IMR-90 (cell line): ENCODE results near the gene GALNT7. TPM values are rescaled to one million over a fixed set of nuclear protein-coding genes. Genes with fewer than 3 reads are reported as not detected.

ENCODE experiments used
- ATAC-seq: fragments of 200-7000 bp; cut with Tn5 transposase; 2 replicates; pipeline ENCODE4 v1.9.1; 2020; ENCODE audit warnings: low read depth, mild to moderate bottlenecking, moderate library complexity
- BruUV-seq: library from RNA; stranded (reverse); fragments of 400-500 nt; replicated peaks from 2 replicates; lab custom pipeline; 2021; lab: Mats Ljungman, UMichigan
- CTCF ChIA-PET: fragments of 300-600 bp; formaldehyde crosslinking; extraction: SDS; loops from one replicate; lab custom pipeline; 2021; ENCODE audit warnings: antibody characterized with exemption; lab: Yijun Ruan, JAX
- POLR2A ChIA-PET: fragments of 300-600 bp; sonication (Branson Sonifier 250); formaldehyde crosslinking; loops from one replicate; lab custom pipeline; 2022; ENCODE audit warnings: antibody characterized with exemption; ENCODE audit not compliant: unreplicated experiment; lab: Charles Lee
- DNase-seq: peaks from one replicate; pipeline ENCODE4 v3.0.0; 2013
- H2AFZ ChIP-seq: replicated peaks from 2 replicates; pipeline ENCODE3; 2013; ENCODE audit warnings: low read length, mild to moderate bottlenecking; ENCODE audit not compliant: poor library complexity
- H2AK5ac ChIP-seq: 2 replicates; pipeline ENCODE4 v1.6.1; 2013; ENCODE audit warnings: low read depth, low read length, inconsistent platforms
- H2AK9ac ChIP-seq: replicated peaks from 2 replicates; pipeline ENCODE3; 2013; ENCODE audit warnings: mild to moderate bottlenecking, low read depth, low read length, moderate library complexity; ENCODE audit not compliant: poor library complexity
- H2BK120ac ChIP-seq: 2 replicates; pipeline ENCODE4 v1.6.1; 2013; ENCODE audit warnings: low read depth, low read length, inconsistent platforms
- H2BK15ac ChIP-seq: 3 replicates; pipeline ENCODE4 v1.6.1; 2013; ENCODE audit warnings: low read depth, low read length, inconsistent platforms
- H2BK20ac ChIP-seq: 2 replicates; pipeline ENCODE4 v1.6.1; 2013; ENCODE audit warnings: low read depth, mild to moderate bottlenecking, inconsistent platforms, low read length, moderate library complexity
- H2BK5ac ChIP-seq: 2 replicates; pipeline ENCODE4 v1.6.1; 2013; ENCODE audit warnings: mild to moderate bottlenecking, low read depth, low read length, inconsistent platforms; ENCODE audit not compliant: poor library complexity, severe bottlenecking
- H3K14ac ChIP-seq: replicated peaks from 2 replicates; pipeline ENCODE4 v1.6.1; 2013; ENCODE audit warnings: low read depth, low read length, inconsistent platforms
- H3K18ac ChIP-seq: 2 replicates; pipeline ENCODE4 v1.6.1; 2013; ENCODE audit warnings: low read depth, low read length, control low read depth
- H3K23ac ChIP-seq: 2 replicates; pipeline ENCODE4 v1.6.1; 2013; ENCODE audit warnings: low read depth, low read length, inconsistent platforms
- H3K27ac ChIP-seq: 2 replicates; pipeline ENCODE4 v1.5.1; 2013; ENCODE audit warnings: mild to moderate bottlenecking, control low read depth, low read length; ENCODE audit not compliant: insufficient read depth
- H3K27me3 ChIP-seq: 2 replicates; pipeline ENCODE4 v1.6.1; 2013; ENCODE audit warnings: low read length; ENCODE audit not compliant: control insufficient read depth, insufficient read depth
- H3K36me3 ChIP-seq: 2 replicates; pipeline ENCODE4 v1.6.1; 2013; ENCODE audit warnings: low read length, mixed read lengths; ENCODE audit not compliant: control insufficient read depth, insufficient read depth
- H3K4ac ChIP-seq: 2 replicates; pipeline ENCODE4 v1.6.1; 2013; ENCODE audit warnings: low read depth, low read length, inconsistent platforms
- H3K4me1 ChIP-seq: 2 replicates; pipeline ENCODE4 v1.6.1; 2013; ENCODE audit warnings: low read length, mixed read lengths; ENCODE audit not compliant: control insufficient read depth, insufficient read depth
- H3K4me2 ChIP-seq: 2 replicates; pipeline ENCODE4 v1.6.1; 2013; ENCODE audit warnings: low read depth, mild to moderate bottlenecking, control low read depth, low read length, moderate library complexity
- H3K4me3 ChIP-seq: 2 replicates; pipeline ENCODE4 v1.5.1; 2013; ENCODE audit warnings: low read depth, mild to moderate bottlenecking, control low read depth, low read length, moderate library complexity; ENCODE audit not compliant: insufficient read depth
- H3K56ac ChIP-seq: 2 replicates; pipeline ENCODE4 v1.6.1; 2013; ENCODE audit warnings: low read length, inconsistent platforms; ENCODE audit not compliant: insufficient read depth; ENCODE audit errors: extremely low read depth
- H3K79me1 ChIP-seq, 2 experiments: 2 replicates each; pipeline ENCODE4 v1.6.1; 2013; ENCODE audit warnings: low read length in 2 of 2, inconsistent platforms in 1 of 2, low read depth in 1 of 2
- H3K9ac ChIP-seq: 2 replicates; pipeline ENCODE4 v1.6.1; 2013; ENCODE audit warnings: low read depth, low read length, control low read depth
- H3K9me1 ChIP-seq: 2 replicates; pipeline ENCODE4 v1.6.1; 2013; ENCODE audit warnings: low read length, inconsistent platforms; ENCODE audit not compliant: insufficient read depth
- H3K9me3 ChIP-seq: 2 replicates; pipeline ENCODE4 v1.6.1; 2013; ENCODE audit warnings: low read length; ENCODE audit not compliant: control insufficient read depth, insufficient read depth
- H4K20me1 ChIP-seq: 2 replicates; pipeline ENCODE4 v1.6.1; 2013; ENCODE audit warnings: low read length, inconsistent platforms; ENCODE audit not compliant: insufficient read depth
- H4K5ac ChIP-seq: 2 replicates; pipeline ENCODE4 v1.6.1; 2013; ENCODE audit warnings: mild to moderate bottlenecking, low read depth, low read length, control low read depth
- H4K8ac ChIP-seq, 2 experiments: 2 replicates each; pipeline ENCODE4 v1.6.1; 2013; ENCODE audit warnings: low read depth in 2 of 2, low read length in 2 of 2, control low read depth in 1 of 2, inconsistent platforms in 1 of 2
- H4K91ac ChIP-seq: 2 replicates; pipeline ENCODE4 v1.6.1; 2013; ENCODE audit warnings: low read depth, low read length, inconsistent platforms; ENCODE audit not compliant: insufficient read depth
- BHLHE40 ChIP-seq: fragments of 150-350 bp; IDR thresholded peaks from 2 replicates; pipeline ENCODE4 v1.6.1; 2016; ENCODE audit warnings: mild to moderate bottlenecking, low read depth, low read length
- CEBPB ChIP-seq: IDR thresholded peaks from 2 replicates; pipeline ENCODE4 v1.6.1; 2012; ENCODE audit warnings: low read depth, low read length, improper control_type of control experiment
- FOS ChIP-seq: fragments of 150-350 bp; IDR thresholded peaks from 2 replicates; pipeline ENCODE4 v1.6.1; 2016; ENCODE audit warnings: low read depth, low read length
- MAFK ChIP-seq: IDR thresholded peaks from 2 replicates; pipeline ENCODE4 v1.6.1; 2012; ENCODE audit warnings: low read depth, low read length, improper control_type of control experiment
- MAZ ChIP-seq: IDR thresholded peaks from 2 replicates; pipeline ENCODE4 v1.6.1; 2012; ENCODE audit warnings: low read depth, mild to moderate bottlenecking, low read length, improper control_type of control experiment, moderate library complexity, borderline replicate concordance
- RFX5 ChIP-seq: IDR thresholded peaks from 2 replicates; pipeline ENCODE4 v1.8.0; 2012; ENCODE audit warnings: low read depth, mild to moderate bottlenecking, low read length, moderate library complexity
- WGBS, 2 experiments: methylation state at CpG; one replicate each; pipeline versions ENCODE4 v1.1.5 to v1.1.7; 2013; ENCODE audit warnings: missing lambda C conversion rate in 2 of 2; ENCODE audit not compliant: insufficient read length in 1 of 2; ENCODE audit errors: extremely low coverage in 2 of 2; 5-methylcytosine and 5-hydroxymethylcytosine counted together
- dilution Hi-C: fragments of 300-500 bp; cut with HindIII; formaldehyde crosslinking; loops from one replicate; pipeline ENCODE4 v1.14.3; 2018; ENCODE audit warnings: low sequenced_read_pairs; ENCODE audit not compliant: unreplicated experiment
- in situ Hi-C: fragments of 300-500 bp; cut with MboI; formaldehyde crosslinking; loops from 3 replicates; pipeline ENCODE4 v1.14.3; 2019; ENCODE audit warnings: low sequenced_read_pairs, inconsistent platforms, mixed read lengths
- intact Hi-C: fragments of 100-400 bp; cut with micrococcal nuclease; formaldehyde crosslinking; loops from 2 replicates; pipeline ENCODE4 v1.10.0; 2022
- polyA plus RNA-seq, 3 experiments: library from polyadenylated mRNA; depleted of rRNA; stranded (reverse); fragments of >200 nt; gene quantifications; 2 replicates each; pipeline ENCODE4 v1.2.3, GENCODE V29; 2012; ENCODE audit warnings: low replicate concordance in 1 of 3
- total RNA-seq: library from RNA; depleted of rRNA; stranded (reverse); fragments of >200 nt; gene quantifications from 2 replicates; pipeline ENCODE4 v1.2.3, GENCODE V29; 2012
- TF ChIP-seq, protein P1 (sequence below): conservative IDR thresholded peaks from 2 replicates; pipeline ENCODE4 v1.5.1; 2012; ENCODE audit warnings: mild to moderate bottlenecking, low read depth, low read length, improper control_type of control experiment

Gene GALNT7
- total and polyA plus RNA-seq, 2 of the 4 experiments (the other 2 are of a cell fraction), result 19.1 to 31.2 TPM

GRCh38 chr4:173174184-173174583, 5.6 kb downstream of the GALNT7 start:
- dilution Hi-C loops (no loop called here), intact Hi-C loops (no loop called here), in situ Hi-C loops (no loop called here)
- H4K8ac ChIP-seq, result no peak overlapping the region
- H2BK120ac ChIP-seq, result no peak overlapping the region
- H3K9ac ChIP-seq, result no peak overlapping the region
- H2BK15ac ChIP-seq, result no peak overlapping the region
- H2AK9ac ChIP-seq, result no peak overlapping the region
- peaks cover 35 to 46% of the 10 kb centered on the region in 2 experiments; a peak in 3 of 4 replicates for H3K79me1 ChIP-seq
- no peak overlapping the region for H3K18ac ChIP-seq
- no peak overlapping the region for H3K56ac ChIP-seq
- ChIA-PET CTCF (no interaction called here), POLR2A (no interaction called here)
- no peak overlapping the region for H3K14ac ChIP-seq
- H3K27me3 ChIP-seq, result no peaks in the 10 kb centered on the region
- H3K27ac ChIP-seq, result no peak overlapping the region
- no TSS peak for BruUV-seq
- no peak for ATAC-seq
- H4K20me1 ChIP-seq, result no peaks in the 10 kb centered on the region; the same call in 1 of the 2 replicates
- H2AK5ac ChIP-seq, result no peak overlapping the region
- no peaks in the 10 kb centered on the region for H3K9me3 ChIP-seq
- H3K4me2 ChIP-seq, result no peak overlapping the region
- no peaks in the 10 kb centered on the region for H3K9me1 ChIP-seq
- no peak overlapping the region for H4K91ac ChIP-seq
- no CpG with 5 or more reads among the region's 2 CpGs for WGBS, 2 experiments
- no peak overlapping the region for H3K4me3 ChIP-seq
- H2AFZ ChIP-seq, result no peak overlapping the region
- TF ChIP-seq BHLHE40 (no peak), FOS (no peak), RFX5 (no peak), CEBPB (no peak), MAFK (no peak), MAZ (no peak)
- TF ChIP-seq, protein P1, sequence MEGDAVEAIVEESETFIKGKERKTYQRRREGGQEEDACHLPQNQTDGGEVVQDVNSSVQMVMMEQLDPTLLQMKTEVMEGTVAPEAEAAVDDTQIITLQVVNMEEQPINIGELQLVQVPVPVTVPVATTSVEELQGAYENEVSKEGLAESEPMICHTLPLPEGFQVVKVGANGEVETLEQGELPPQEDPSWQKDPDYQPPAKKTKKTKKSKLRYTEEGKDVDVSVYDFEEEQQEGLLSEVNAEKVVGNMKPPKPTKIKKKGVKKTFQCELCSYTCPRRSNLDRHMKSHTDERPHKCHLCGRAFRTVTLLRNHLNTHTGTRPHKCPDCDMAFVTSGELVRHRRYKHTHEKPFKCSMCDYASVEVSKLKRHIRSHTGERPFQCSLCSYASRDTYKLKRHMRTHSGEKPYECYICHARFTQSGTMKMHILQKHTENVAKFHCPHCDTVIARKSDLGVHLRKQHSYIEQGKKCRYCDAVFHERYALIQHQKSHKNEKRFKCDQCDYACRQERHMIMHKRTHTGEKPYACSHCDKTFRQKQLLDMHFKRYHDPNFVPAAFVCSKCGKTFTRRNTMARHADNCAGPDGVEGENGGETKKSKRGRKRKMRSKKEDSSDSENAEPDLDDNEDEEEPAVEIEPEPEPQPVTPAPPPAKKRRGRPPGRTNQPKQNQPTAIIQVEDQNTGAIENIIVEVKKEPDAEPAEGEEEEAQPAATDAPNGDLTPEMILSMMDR, result no peak
- DNase-seq, result no peak
- H3K23ac ChIP-seq, result no peak overlapping the region
- H3K36me3 ChIP-seq, result no peaks in the 10 kb centered on the region
- no peak overlapping the region for H2BK20ac ChIP-seq
- peaks cover 2% of the 10 kb centered on the region; the same call in 1 of the 2 replicates for H3K4me1 ChIP-seq
- no peak overlapping the region for H3K4ac ChIP-seq
- no peak overlapping the region for H2BK5ac ChIP-seq
- H4K5ac ChIP-seq, result no peak overlapping the region
